Measurements from ENCODE around the gene CYP20A1. TPM values are rescaled to one million over a fixed set of nuclear protein-coding genes. Genes with fewer than 3 reads are reported as not detected.
A peak's percentile ranks its signal among the peaks of the same experiment; 100 is the strongest.
"Not testable (repeated sequence)": the region's sequence is repeated elsewhere in the genome, so short reads cannot be mapped to it uniquely, and the experiment has no call there.

CYP20A1 gene
- total and polyA plus RNA-seq, 2 experiments from 2014 or later: 51.2 to 55.0 TPM

GRCh38 chr2:203330434-203330833 is 91.6 kb downstream of the CYP20A1 start:
- no peaks in the 10 kb centered on the region for H3K9me2 ChIP-seq (ENCODE audit: insufficient read depth)
- H3K27me3 ChIP-seq (replicated peaks; ENCODE audit: insufficient read depth): no peaks in the 10 kb centered on the region
- no peaks in the 10 kb centered on the region for H4K20me1 ChIP-seq (ENCODE audit: insufficient read depth)
- peak; percentile 73 for DNase-seq
- H3F3A ChIP-seq (ENCODE audit: insufficient read depth): peaks cover 32% of the 10 kb centered on the region
- H3K4me2 ChIP-seq (ENCODE audit: unreplicated experiment): peak overlapping the region; percentile 93
- H3K9ac ChIP-seq: peak overlapping the region; percentile 10; the same call in 1 of the 2 replicates
- TF ChIP-seq EZH2phosphoT487 (IDR thresholded peaks at IDR 0.05; ENCODE audit: insufficient read depth, low read depth) (no peak), EZH2 (IDR thresholded peaks at IDR 0.05; ENCODE audit: insufficient read depth, poor library complexity, severe bottlenecking) (no peak)
- H2AFZ ChIP-seq: no peak overlapping the region
- H3K27ac ChIP-seq: 0 out of 2 replicates have a peak overlapping the region, but pooled peaks have one; percentile 5
- peaks cover 22% of the 10 kb centered on the region for H3K4me1 ChIP-seq (ENCODE audit: insufficient read depth)
- in situ Hi-C loops (cut with MboI): no loop called here
- H3K9me3 ChIP-seq (ENCODE audit: low read depth): no peaks in the 10 kb centered on the region
- H3K4me3 ChIP-seq: peak overlapping the region; percentile 100
- H3K79me2 ChIP-seq (ENCODE audit: insufficient read depth): peaks cover 72% of the 10 kb centered on the region
- H3K36me3 ChIP-seq (ENCODE audit: low read depth): no peaks in the 10 kb centered on the region

GRCh38 chr2:203338322-203338721 is 99.5 kb downstream of the CYP20A1 start:
- no peak for DNase-seq
- TF ChIP-seq EZH2 (IDR thresholded peaks at IDR 0.05; ENCODE audit: insufficient read depth, poor library complexity, severe bottlenecking): no peak
- TF ChIP-seq EZH2phosphoT487 (IDR thresholded peaks at IDR 0.05; ENCODE audit: insufficient read depth, low read depth): no peak
- Histone ChIP-seq H4K20me1 (ENCODE audit: insufficient read depth) (peaks cover 5% of the 10 kb centered on the region; the same call in 1 of the 2 replicates), H3K4me1 (ENCODE audit: insufficient read depth) (peaks cover 23% of the 10 kb centered on the region), H3K79me2 (ENCODE audit: insufficient read depth) (peaks cover 98% of the 10 kb centered on the region), H3K9me2 (ENCODE audit: insufficient read depth) (no peaks in the 10 kb centered on the region), H3K27ac (no peak overlapping the region), H3F3A (ENCODE audit: insufficient read depth) (peaks cover 27% of the 10 kb centered on the region), H3K27me3 (replicated peaks; ENCODE audit: insufficient read depth) (no peaks in the 10 kb centered on the region), H3K36me3 (ENCODE audit: low read depth) (no peaks in the 10 kb centered on the region), H3K9me3 (ENCODE audit: low read depth) (no peaks in the 10 kb centered on the region), H3K4me2 (ENCODE audit: unreplicated experiment) (no peak overlapping the region), H3K9ac (no peak overlapping the region), H3K4me3 (no peak overlapping the region), H2AFZ (no peak overlapping the region)
- 86 to 96% methylated on average over 4 of the region's 4 CpGs for WGBS, 2 experiments (ENCODE audit: low coverage in 1 of 2, low lambda C conversion rate in 2 of 2, missing lambda C conversion rate in 2 of 2)
- in situ Hi-C loops (cut with MboI): no loop called here

- Histone ChIP-seq H3K36me3 (ENCODE audit: low read depth) (0 out of 2 replicates have a peak, but pooled peaks cover 7% of the 10 kb centered on the region), H3F3A (ENCODE audit: insufficient read depth) (peaks cover 27% of the 10 kb centered on the region), H3K27ac (peak overlapping the region; percentile 42), H3K4me3 (0 out of 2 replicates have a peak overlapping the region, but pooled peaks have one; percentile 2), H3K9me3 (ENCODE audit: low read depth) (no peaks in the 10 kb centered on the region), H2AFZ (no peak overlapping the region), H4K20me1 (ENCODE audit: insufficient read depth) (peaks cover 5% of the 10 kb centered on the region; the same call in 1 of the 2 replicates), H3K27me3 (replicated peaks; ENCODE audit: insufficient read depth) (no peaks in the 10 kb centered on the region), H3K79me2 (ENCODE audit: insufficient read depth) (peaks cover 98% of the 10 kb centered on the region), H3K9ac (peak overlapping the region; percentile 3; the same call in 1 of the 2 replicates), H3K9me2 (ENCODE audit: insufficient read depth) (no peaks in the 10 kb centered on the region), H3K4me2 (ENCODE audit: unreplicated experiment) (peak overlapping the region; percentile 50), H3K4me1 (ENCODE audit: insufficient read depth) (peaks cover 23% of the 10 kb centered on the region)
- TF ChIP-seq EZH2phosphoT487 (IDR thresholded peaks at IDR 0.05; ENCODE audit: insufficient read depth, low read depth) (no peak), EZH2 (IDR thresholded peaks at IDR 0.05; ENCODE audit: insufficient read depth, poor library complexity, severe bottlenecking) (no peak)
- in situ Hi-C loops (cut with MboI): no loop called here
- peak; percentile 85 for DNase-seq
- WGBS, 2 experiments (ENCODE audit: low coverage in 1 of 2, low lambda C conversion rate in 2 of 2, missing lambda C conversion rate in 2 of 2): 65 to 75% methylated on average over 6 of the region's 6 CpGs
Observed at GRCh38 chr2:203340791-203341487, 102.1 kb downstream of the CYP20A1 start.

GRCh38 chr2:203341741-203342310 is 103.0 kb downstream of the CYP20A1 start:
- 51 to 52% methylated on average over 2 of the region's 2 CpGs for WGBS, 2 experiments (ENCODE audit: low coverage in 1 of 2, low lambda C conversion rate in 2 of 2, missing lambda C conversion rate in 2 of 2)
- Histone ChIP-seq H3K27ac (peak overlapping the region; percentile 42), H4K20me1 (ENCODE audit: insufficient read depth) (0 out of 2 replicates have a peak, but pooled peaks cover 11% of the 10 kb centered on the region), H3K36me3 (ENCODE audit: low read depth) (0 out of 2 replicates have a peak, but pooled peaks cover 7% of the 10 kb centered on the region), H3K79me2 (ENCODE audit: insufficient read depth) (peaks cover 98% of the 10 kb centered on the region), H3K4me1 (ENCODE audit: insufficient read depth) (peaks cover 23% of the 10 kb centered on the region), H3K9ac (no peak overlapping the region), H3K4me2 (ENCODE audit: unreplicated experiment) (peak overlapping the region; percentile 33), H3K4me3 (no peak overlapping the region), H2AFZ (no peak overlapping the region), H3F3A (ENCODE audit: insufficient read depth) (peaks cover 32% of the 10 kb centered on the region), H3K27me3 (replicated peaks; ENCODE audit: insufficient read depth) (no peaks in the 10 kb centered on the region), H3K9me2 (ENCODE audit: insufficient read depth) (no peaks in the 10 kb centered on the region), H3K9me3 (ENCODE audit: low read depth) (no peaks in the 10 kb centered on the region)
- peak; percentile 56 for DNase-seq
- TF ChIP-seq EZH2phosphoT487 (IDR thresholded peaks at IDR 0.05; ENCODE audit: insufficient read depth, low read depth) (no peak), EZH2 (IDR thresholded peaks at IDR 0.05; ENCODE audit: insufficient read depth, poor library complexity, severe bottlenecking) (no peak)
- in situ Hi-C loops (cut with MboI): no loop called here

- H3K9ac ChIP-seq; in situ Hi-C loops (cut with MboI); H3K9me2 ChIP-seq (ENCODE audit: insufficient read depth); H3K36me3 ChIP-seq (ENCODE audit: low read depth); H4K20me1 ChIP-seq (ENCODE audit: insufficient read depth); DNase-seq; H2AFZ ChIP-seq; H3K4me3 ChIP-seq; H3K9me3 ChIP-seq (ENCODE audit: low read depth); H3K27me3 ChIP-seq (replicated peaks; ENCODE audit: insufficient read depth): not testable (repeated sequence)
- H3K27ac ChIP-seq: peak overlapping the region; percentile 42; the same call in 1 of the 2 replicates
- peaks cover 32% of the 10 kb centered on the region for H3F3A ChIP-seq (ENCODE audit: insufficient read depth)
- H3K79me2 ChIP-seq (ENCODE audit: insufficient read depth): peaks cover 98% of the 10 kb centered on the region
- WGBS, 2 experiments (ENCODE audit: low coverage in 1 of 2, low lambda C conversion rate in 2 of 2, missing lambda C conversion rate in 2 of 2): 98% methylated on average over 4 of the region's 4 CpGs
- peaks cover 23% of the 10 kb centered on the region for H3K4me1 ChIP-seq (ENCODE audit: insufficient read depth)
- peak overlapping the region; percentile 33 for H3K4me2 ChIP-seq (ENCODE audit: unreplicated experiment)
Observed at GRCh38 chr2:203342374-203342773, 103.6 kb downstream of the CYP20A1 start.

Measured in GM23248 (cell line).